OCI-LY7 (cell line): ENCODE data around the gene NCKAP5.

Experiments used
- CTCF ChIP-seq: fragments of 200-600 bp; sonication (generic); conservative IDR thresholded peaks from 2 replicates; pipeline ENCODE4 v1.5.1; 2014; ENCODE audit warnings: mild to moderate bottlenecking, antibody characterized with exemption, low read length, moderate library complexity, mixed read lengths
- EZH2phosphoT487 ChIP-seq: fragments of 200-600 bp; sonication (generic); IDR thresholded peaks from 2 replicates; pipeline ENCODE4 v1.6.1; 2018; ENCODE audit warnings: low read depth, borderline replicate concordance, mild to moderate bottlenecking, mixed run types, antibody characterized with exemption, low read length, moderate library complexity, mixed read lengths

GRCh38 chr2:133286326-133286922, 281.8 kb downstream of the NCKAP5 start:
- TF ChIP-seq CTCF = no peak
- TF ChIP-seq EZH2phosphoT487 = no peak
